AG10803 (cell line): Measurements from ENCODE around the gene DLG2.

Experiments
- DNase-seq: peaks from one replicate; pipeline ENCODE4 v3.0.0; 2010; ENCODE audit warnings: low read depth
- H3K4me3 ChIP-seq: 2 replicates; pipeline ENCODE4 v1.5.1; 2011; ENCODE audit warnings: mild to moderate bottlenecking, low read length, control low read depth
- CTCF ChIP-seq: conservative IDR thresholded peaks from 2 replicates; pipeline ENCODE4 v1.5.1; 2011; ENCODE audit warnings: mild to moderate bottlenecking, low read length, control low read depth, inconsistent platforms

The DLG2 gene

GRCh38 chr11:85096939-85097338 lies 530.2 kb downstream of the DLG2 start:
- no peak overlapping the region for H3K4me3 ChIP-seq
- TF ChIP-seq CTCF: no peak
- DNase-seq: no peak

GRCh38 chr11:85095239-85095638 lies 531.9 kb downstream of the DLG2 start:
- TF ChIP-seq CTCF: no peak
- no peak for DNase-seq

GRCh38 chr11:85094795-85095194 lies 532.3 kb downstream of the DLG2 start:
- no peak for DNase-seq
- TF ChIP-seq CTCF: no peak
- no peak overlapping the region for H3K4me3 ChIP-seq

More at GRCh38 chr11:85095239-85095638, 531.9 kb downstream of the DLG2 start:
- no peak overlapping the region for H3K4me3 ChIP-seq

- TF ChIP-seq CTCF: no peak
Measured at GRCh38 chr11:85089654-85090053, 537.5 kb downstream of the DLG2 start.

GRCh38 chr11:85088286-85088685 lies 538.9 kb downstream of the DLG2 start:
- no peak for TF ChIP-seq CTCF
- DNase-seq: no peak
- H3K4me3 ChIP-seq: no peak overlapping the region

More at GRCh38 chr11:85089654-85090053, 537.5 kb downstream of the DLG2 start:
- no peak for DNase-seq
- H3K4me3 ChIP-seq: no peak overlapping the region

DNA sequence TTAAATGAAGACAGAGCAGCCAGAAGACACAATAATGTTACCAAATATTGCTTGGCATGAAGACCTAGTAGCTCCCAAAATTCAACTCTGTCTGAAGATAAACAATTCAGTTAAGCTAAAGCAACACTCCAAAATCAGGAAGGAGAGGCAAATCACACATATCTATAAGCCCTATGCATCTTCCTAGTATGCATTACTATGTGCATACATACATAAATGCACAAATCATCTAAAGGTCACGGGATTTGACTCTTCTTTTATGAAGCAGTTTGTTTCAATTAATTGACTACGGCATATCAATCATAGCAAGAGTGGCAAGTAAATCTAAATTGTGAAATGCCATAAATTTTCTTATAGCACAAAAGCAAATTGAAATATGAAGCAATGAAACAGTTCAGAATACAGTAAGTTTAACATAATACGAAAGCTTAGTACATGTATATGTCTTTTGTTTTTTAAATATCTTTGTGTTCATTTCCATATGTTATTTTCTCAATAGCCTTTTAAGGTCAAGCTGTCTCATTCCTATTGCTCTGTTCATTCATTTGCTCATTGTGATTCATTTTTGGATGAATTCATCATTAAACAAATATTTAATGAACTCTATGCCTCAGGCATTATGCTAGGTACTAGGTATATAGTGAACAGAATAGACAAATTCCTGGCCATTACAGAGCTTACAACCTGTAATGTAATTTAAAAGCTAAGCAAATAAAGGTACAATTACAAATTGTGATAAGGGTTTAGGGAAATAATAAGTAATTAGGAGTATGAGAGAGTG lies 540.5 kb downstream of the DLG2 start:
- TF ChIP-seq CTCF: no peak
- peak; percentile 3 for DNase-seq
- no peak overlapping the region for H3K4me3 ChIP-seq
